DND-41 (cell line): ENCODE data around the gene PRPF38A.

ENCODE experiments used
- ATAC-seq: fragments of 200-7000 bp; cut with Tn5 transposase; 3 replicates; pipeline ENCODE4 v1.9.1; 2021; ENCODE audit warnings: low read depth; ENCODE audit not compliant: insufficient read depth
- DNase-seq: peaks from one replicate; pipeline ENCODE4 v3.0.0-alpha.2; 2020
- H2AFZ ChIP-seq: 2 replicates; pipeline ENCODE4 v1.6.0; 2012; ENCODE audit warnings: low read depth, low read length
- H3K27ac ChIP-seq: 2 replicates; pipeline ENCODE4 v1.5.1; 2012; ENCODE audit warnings: low read length, inconsistent platforms
- H3K27me3 ChIP-seq: fragments of 200-600 bp; sonication (generic); 2 replicates; pipeline ENCODE4 v1.6.0; 2012; ENCODE audit warnings: low read length, mild to moderate bottlenecking, inconsistent platforms; ENCODE audit not compliant: insufficient read depth, poor library complexity
- H3K36me3 ChIP-seq: 2 replicates; pipeline ENCODE4 v1.5.1; 2012; ENCODE audit warnings: low read length, inconsistent platforms; ENCODE audit not compliant: insufficient read depth
- H3K4me1 ChIP-seq: 2 replicates; pipeline ENCODE4 v1.5.1; 2012; ENCODE audit warnings: mild to moderate bottlenecking, low read length; ENCODE audit not compliant: insufficient read depth
- H3K4me2 ChIP-seq: 2 replicates; pipeline ENCODE4 v1.6.0; 2012; ENCODE audit warnings: mild to moderate bottlenecking, moderate library complexity, low read length, inconsistent platforms; ENCODE audit not compliant: insufficient read depth
- H3K4me3 ChIP-seq, 2 experiments: fragments of 200-600 bp in 1 of 2; shearing (Covaris generic) in 1 of 2; 2 replicates each; pipeline ENCODE4 v1.5.1; 2012 to 2016; ENCODE audit warnings: inconsistent platforms in 2 of 2, low read length in 2 of 2, mild to moderate bottlenecking in 2 of 2, low read depth in 1 of 2, moderate library complexity in 1 of 2
- H3K79me2 ChIP-seq: 2 replicates; pipeline ENCODE4 v1.6.0; 2012; ENCODE audit warnings: low read length, inconsistent platforms; ENCODE audit not compliant: insufficient read depth
- H3K9ac ChIP-seq: 2 replicates; pipeline ENCODE4 v1.6.0; 2012; ENCODE audit warnings: low read depth, mild to moderate bottlenecking, inconsistent platforms, low read length, moderate library complexity
- H3K9me3 ChIP-seq: 2 replicates; pipeline ENCODE4 v1.5.1; 2012; ENCODE audit warnings: low read length, moderate library complexity, mild to moderate bottlenecking, inconsistent platforms; ENCODE audit not compliant: insufficient read depth, severe bottlenecking
- H4K20me1 ChIP-seq: 2 replicates; pipeline ENCODE4 v1.6.0; 2012; ENCODE audit warnings: low read length; ENCODE audit not compliant: insufficient read depth
- CTCF ChIP-seq: IDR thresholded peaks from 2 replicates; pipeline ENCODE4 v1.5.1; 2012; ENCODE audit warnings: borderline replicate concordance, low read length, moderate library complexity, mild to moderate bottlenecking; ENCODE audit not compliant: poor library complexity, severe bottlenecking; ENCODE audit errors: extremely low read depth
- EZH2 ChIP-seq: IDR thresholded peaks from 3 replicates; pipeline ENCODE4 v1.6.1; 2012; ENCODE audit warnings: borderline replicate concordance, low read depth, mild to moderate bottlenecking, moderate library complexity, low read length, inconsistent platforms; ENCODE audit not compliant: severe bottlenecking

Gene PRPF38A

DNA sequence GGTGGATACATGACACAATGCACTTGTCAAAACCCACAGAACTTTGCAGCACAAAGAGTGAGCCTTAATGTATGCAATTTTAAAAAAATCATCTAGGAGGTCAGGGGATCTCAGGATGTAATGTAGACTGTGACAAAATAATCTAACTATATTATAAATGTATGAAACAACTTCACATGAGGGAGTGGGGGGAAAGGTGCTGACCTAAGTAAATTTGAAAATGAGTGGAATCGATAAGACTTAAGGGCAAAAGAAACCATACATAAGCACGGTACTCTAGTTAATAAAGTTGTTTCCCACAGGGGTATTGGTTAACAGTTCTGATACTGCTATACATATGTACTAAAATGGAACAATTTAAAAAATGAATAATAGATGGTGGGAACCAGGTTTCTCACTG lies 64.7 kb downstream of the PRPF38A start:
- Histone ChIP-seq H3K9ac (no peak overlapping the region), H3K4me1 (no peaks in the 10 kb centered on the region), H4K20me1 (no peaks in the 10 kb centered on the region), H3K27me3 (no peaks in the 10 kb centered on the region), H3K4me3 (no peak overlapping the region), H3K79me2 (peaks cover 4% of the 10 kb centered on the region; the same call in 1 of the 2 replicates), H3K9me3 (no peaks in the 10 kb centered on the region), H2AFZ (no peak overlapping the region), H3K27ac (no peak overlapping the region), H3K36me3 (peaks cover 52% of the 10 kb centered on the region), H3K4me2 (no peak overlapping the region)
- DNase-seq = no peak
- no peak for TF ChIP-seq EZH2
- TF ChIP-seq CTCF = no peak
- no peak for ATAC-seq
